ENCODE results near the gene TIGD1. TPM values are rescaled to one million over a fixed set of nuclear protein-coding genes. Genes with fewer than 3 reads are reported as not detected.

The TIGD1 gene
- polyA plus RNA-seq, 1 of the 3 experiments (the other 2 are of a cell fraction): 4.6 TPM

DNA sequence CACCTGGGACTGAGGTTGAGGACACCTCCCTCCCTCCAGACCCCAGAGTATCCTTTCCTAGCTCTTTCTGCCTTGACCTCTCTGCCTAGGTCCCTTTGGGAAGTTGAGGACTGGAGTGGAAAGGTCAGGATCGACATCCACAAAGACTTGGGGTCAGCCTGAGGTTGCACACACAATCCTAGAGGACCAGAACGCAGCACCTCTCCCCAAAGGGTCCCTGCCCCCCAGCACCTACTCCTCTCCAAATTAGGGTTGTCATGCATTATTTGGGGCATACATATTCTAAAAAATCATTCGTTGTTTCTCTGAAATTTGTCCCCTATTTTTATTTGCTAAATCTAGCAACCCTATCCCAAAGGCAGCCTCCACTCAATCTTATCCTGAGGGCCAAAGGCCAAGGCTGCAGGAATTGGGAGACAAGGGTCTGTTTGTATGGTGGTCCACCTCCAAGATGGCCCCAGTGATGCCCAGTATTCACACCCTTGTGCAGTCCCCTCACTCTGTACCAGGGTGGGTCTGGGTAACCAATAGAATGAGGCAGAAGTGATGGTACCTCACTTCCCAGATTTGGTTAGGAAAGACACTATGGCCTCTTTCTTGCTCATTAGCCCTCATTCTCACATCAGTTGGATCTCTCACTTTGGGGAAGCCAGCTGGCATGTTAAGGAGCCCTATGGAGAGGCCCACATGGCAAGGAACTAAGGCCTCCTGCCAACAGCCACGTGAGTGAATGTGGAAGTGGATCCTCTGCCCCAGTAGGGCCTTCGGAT, 14.4 kb downstream of the TIGD1 start:
- no peak overlapping the region for H3K4me3 ChIP-seq (ENCODE audit: low read depth in 2 of 2, low read length in 1 of 2)
- peaks cover 0 to 5% of the 10 kb centered on the region in 2 experiments; a peak in 1 of 4 replicates for H3K4me1 ChIP-seq (ENCODE audit: control insufficient read depth in 1 of 2, insufficient read depth in 2 of 2, low read depth in 1 of 2, low read length in 1 of 2)
- CTCF ChIA-PET: no interaction called here
- H3K9me2 ChIP-seq: no peaks in the 10 kb centered on the region
- no peak overlapping the region for H2AFZ ChIP-seq (ENCODE audit: low read depth)
- TF ChIP-seq YY1 (IDR thresholded peaks at IDR 0.05; ENCODE audit: low read depth): no peak
- WGBS (ENCODE audit: low lambda C conversion rate): 50% methylated on average over 5 of the region's 5 CpGs
- POLR2A ChIA-PET: no interaction called here
- no peaks in the 10 kb centered on the region for H3K9me3 ChIP-seq
- no peaks in the 10 kb centered on the region for H3K36me3 ChIP-seq (replicated peaks in 1 of 2; ENCODE audit: control insufficient read depth in 1 of 2, insufficient read depth in 2 of 2, low read length in 1 of 2)
- no peaks in the 10 kb centered on the region for H3F3A ChIP-seq (replicated peaks; ENCODE audit: insufficient read depth)
- no peak overlapping the region for H3K27ac ChIP-seq (ENCODE audit: low read depth in 2 of 2, low read length in 1 of 2)
- H3K4me2 ChIP-seq: no peak overlapping the region
- H3K27me3 ChIP-seq (ENCODE audit: insufficient read depth): no peaks in the 10 kb centered on the region
- no peaks in the 10 kb centered on the region for H4K20me1 ChIP-seq (ENCODE audit: insufficient read depth)
- DNase-seq: no peak
- no peak overlapping the region for H3K9ac ChIP-seq
- H3K79me2 ChIP-seq (ENCODE audit: insufficient read depth): no peaks in the 10 kb centered on the region

DNA sequence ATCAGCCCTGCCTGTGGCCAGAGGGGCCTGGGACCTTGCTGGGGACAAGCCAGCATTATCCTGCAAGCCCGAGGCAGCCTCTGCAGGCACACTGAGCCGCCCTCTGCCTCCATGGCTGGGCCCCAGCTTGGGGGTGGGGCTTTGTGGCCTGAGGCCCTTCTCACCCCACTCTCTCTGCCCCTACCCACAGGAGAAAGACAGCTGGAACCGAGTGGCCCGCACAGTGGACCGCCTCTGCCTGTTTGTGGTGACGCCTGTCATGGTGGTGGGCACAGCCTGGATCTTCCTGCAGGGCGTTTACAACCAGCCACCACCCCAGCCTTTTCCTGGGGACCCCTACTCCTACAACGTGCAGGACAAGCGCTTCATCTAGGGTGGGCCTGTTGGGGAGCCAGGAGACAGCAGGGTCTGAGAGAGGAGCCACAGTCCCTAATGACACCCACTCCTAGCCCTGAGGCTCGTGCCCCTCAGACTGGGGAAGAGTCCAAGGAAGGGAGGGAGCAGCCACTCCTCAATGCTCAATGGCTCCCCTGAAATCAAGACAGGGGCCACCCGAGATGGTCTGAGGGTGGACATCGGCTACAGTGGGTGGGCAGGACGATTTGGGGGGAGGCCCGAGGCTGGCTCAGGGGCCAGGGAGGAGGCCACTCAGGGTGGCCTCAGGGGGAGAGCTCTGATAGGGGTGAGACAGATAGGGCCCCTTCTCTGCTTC, 15.3 kb downstream of the TIGD1 start:
- no peaks in the 10 kb centered on the region for H3K36me3 ChIP-seq (replicated peaks in 1 of 2; ENCODE audit: control insufficient read depth in 1 of 2, insufficient read depth in 2 of 2, low read length in 1 of 2)
- CTCF ChIA-PET: interaction anchor here (5.4 kb wide), 1 partner anchor 13 kb away, joined by 32 read pairs; the partner anchor contains the start of gene PRSS56
- H3K4me1 ChIP-seq (ENCODE audit: control insufficient read depth in 1 of 2, insufficient read depth in 2 of 2, low read depth in 1 of 2, low read length in 1 of 2): peaks cover 0 to 5% of the 10 kb centered on the region in 2 experiments; a peak in 1 of 4 replicates
- H3K4me2 ChIP-seq: no peak overlapping the region
- H3K9me2 ChIP-seq: no peaks in the 10 kb centered on the region
- no peaks in the 10 kb centered on the region for H3F3A ChIP-seq (replicated peaks; ENCODE audit: insufficient read depth)
- no peak for DNase-seq
- no peak overlapping the region for H2AFZ ChIP-seq (ENCODE audit: low read depth)
- no peaks in the 10 kb centered on the region for H4K20me1 ChIP-seq (ENCODE audit: insufficient read depth)
- H3K9ac ChIP-seq: no peak overlapping the region
- H3K27me3 ChIP-seq (ENCODE audit: insufficient read depth): no peaks in the 10 kb centered on the region
- POLR2A ChIA-PET: no interaction called here
- H3K27ac ChIP-seq (ENCODE audit: low read depth in 2 of 2, low read length in 1 of 2): no peak overlapping the region
- WGBS (ENCODE audit: low lambda C conversion rate): 53% methylated on average over 4 of the region's 14 CpGs
- H3K9me3 ChIP-seq: no peaks in the 10 kb centered on the region
- no peaks in the 10 kb centered on the region for H3K79me2 ChIP-seq (ENCODE audit: insufficient read depth)
- H3K4me3 ChIP-seq (ENCODE audit: low read depth in 2 of 2, low read length in 1 of 2): no peak overlapping the region
- TF ChIP-seq NFIC (IDR thresholded peaks at IDR 0.05; ENCODE audit: borderline replicate concordance) (no peak), MXI1 (IDR thresholded peaks at IDR 0.05; ENCODE audit: low read depth, low read length) (no peak), EZH2phosphoT487 (IDR thresholded peaks at IDR 0.05; ENCODE audit: borderline replicate concordance, low read depth) (no peak), RFX5 (IDR thresholded peaks at IDR 0.05; ENCODE audit: low read length) (no peak), JUND (IDR thresholded peaks at IDR 0.05) (no peak), TAF1 (IDR thresholded peaks at IDR 0.05; ENCODE audit: borderline replicate concordance, low read depth, low read length) (no peak), SMC3 (IDR thresholded peaks at IDR 0.05; ENCODE audit: low read depth, low read length) (no peak), ELF1 (IDR thresholded peaks at IDR 0.05) (no peak), YY1 (IDR thresholded peaks at IDR 0.05; ENCODE audit: low read depth) (no peak), CHD2 (IDR thresholded peaks at IDR 0.05; ENCODE audit: low read length, partially characterized antibody) (no peak)
- TF ChIP-seq, protein P1, sequence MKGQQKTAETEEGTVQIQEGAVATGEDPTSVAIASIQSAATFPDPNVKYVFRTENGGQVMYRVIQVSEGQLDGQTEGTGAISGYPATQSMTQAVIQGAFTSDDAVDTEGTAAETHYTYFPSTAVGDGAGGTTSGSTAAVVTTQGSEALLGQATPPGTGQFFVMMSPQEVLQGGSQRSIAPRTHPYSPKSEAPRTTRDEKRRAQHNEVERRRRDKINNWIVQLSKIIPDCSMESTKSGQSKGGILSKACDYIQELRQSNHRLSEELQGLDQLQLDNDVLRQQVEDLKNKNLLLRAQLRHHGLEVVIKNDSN (IDR thresholded peaks at IDR 0.05; ENCODE audit: borderline replicate concordance, low read depth): no peak
- TF ChIP-seq, protein P2, sequence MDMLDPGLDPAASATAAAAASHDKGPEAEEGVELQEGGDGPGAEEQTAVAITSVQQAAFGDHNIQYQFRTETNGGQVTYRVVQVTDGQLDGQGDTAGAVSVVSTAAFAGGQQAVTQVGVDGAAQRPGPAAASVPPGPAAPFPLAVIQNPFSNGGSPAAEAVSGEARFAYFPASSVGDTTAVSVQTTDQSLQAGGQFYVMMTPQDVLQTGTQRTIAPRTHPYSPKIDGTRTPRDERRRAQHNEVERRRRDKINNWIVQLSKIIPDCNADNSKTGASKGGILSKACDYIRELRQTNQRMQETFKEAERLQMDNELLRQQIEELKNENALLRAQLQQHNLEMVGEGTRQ (IDR thresholded peaks at IDR 0.05; ENCODE audit: borderline replicate concordance, low read depth, low read length): no peak
- TF ChIP-seq, protein P3, sequence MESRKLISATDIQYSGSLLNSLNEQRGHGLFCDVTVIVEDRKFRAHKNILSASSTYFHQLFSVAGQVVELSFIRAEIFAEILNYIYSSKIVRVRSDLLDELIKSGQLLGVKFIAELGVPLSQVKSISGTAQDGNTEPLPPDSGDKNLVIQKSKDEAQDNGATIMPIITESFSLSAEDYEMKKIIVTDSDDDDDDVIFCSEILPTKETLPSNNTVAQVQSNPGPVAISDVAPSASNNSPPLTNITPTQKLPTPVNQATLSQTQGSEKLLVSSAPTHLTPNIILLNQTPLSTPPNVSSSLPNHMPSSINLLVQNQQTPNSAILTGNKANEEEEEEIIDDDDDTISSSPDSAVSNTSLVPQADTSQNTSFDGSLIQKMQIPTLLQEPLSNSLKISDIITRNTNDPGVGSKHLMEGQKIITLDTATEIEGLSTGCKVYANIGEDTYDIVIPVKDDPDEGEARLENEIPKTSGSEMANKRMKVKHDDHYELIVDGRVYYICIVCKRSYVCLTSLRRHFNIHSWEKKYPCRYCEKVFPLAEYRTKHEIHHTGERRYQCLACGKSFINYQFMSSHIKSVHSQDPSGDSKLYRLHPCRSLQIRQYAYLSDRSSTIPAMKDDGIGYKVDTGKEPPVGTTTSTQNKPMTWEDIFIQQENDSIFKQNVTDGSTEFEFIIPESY (IDR thresholded peaks at IDR 0.05; ENCODE audit: borderline replicate concordance, low read depth): no peak
- TF ChIP-seq, protein P4, sequence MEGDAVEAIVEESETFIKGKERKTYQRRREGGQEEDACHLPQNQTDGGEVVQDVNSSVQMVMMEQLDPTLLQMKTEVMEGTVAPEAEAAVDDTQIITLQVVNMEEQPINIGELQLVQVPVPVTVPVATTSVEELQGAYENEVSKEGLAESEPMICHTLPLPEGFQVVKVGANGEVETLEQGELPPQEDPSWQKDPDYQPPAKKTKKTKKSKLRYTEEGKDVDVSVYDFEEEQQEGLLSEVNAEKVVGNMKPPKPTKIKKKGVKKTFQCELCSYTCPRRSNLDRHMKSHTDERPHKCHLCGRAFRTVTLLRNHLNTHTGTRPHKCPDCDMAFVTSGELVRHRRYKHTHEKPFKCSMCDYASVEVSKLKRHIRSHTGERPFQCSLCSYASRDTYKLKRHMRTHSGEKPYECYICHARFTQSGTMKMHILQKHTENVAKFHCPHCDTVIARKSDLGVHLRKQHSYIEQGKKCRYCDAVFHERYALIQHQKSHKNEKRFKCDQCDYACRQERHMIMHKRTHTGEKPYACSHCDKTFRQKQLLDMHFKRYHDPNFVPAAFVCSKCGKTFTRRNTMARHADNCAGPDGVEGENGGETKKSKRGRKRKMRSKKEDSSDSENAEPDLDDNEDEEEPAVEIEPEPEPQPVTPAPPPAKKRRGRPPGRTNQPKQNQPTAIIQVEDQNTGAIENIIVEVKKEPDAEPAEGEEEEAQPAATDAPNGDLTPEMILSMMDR (IDR thresholded peaks at IDR 0.05): no peak
- TF ChIP-seq, protein P5, sequence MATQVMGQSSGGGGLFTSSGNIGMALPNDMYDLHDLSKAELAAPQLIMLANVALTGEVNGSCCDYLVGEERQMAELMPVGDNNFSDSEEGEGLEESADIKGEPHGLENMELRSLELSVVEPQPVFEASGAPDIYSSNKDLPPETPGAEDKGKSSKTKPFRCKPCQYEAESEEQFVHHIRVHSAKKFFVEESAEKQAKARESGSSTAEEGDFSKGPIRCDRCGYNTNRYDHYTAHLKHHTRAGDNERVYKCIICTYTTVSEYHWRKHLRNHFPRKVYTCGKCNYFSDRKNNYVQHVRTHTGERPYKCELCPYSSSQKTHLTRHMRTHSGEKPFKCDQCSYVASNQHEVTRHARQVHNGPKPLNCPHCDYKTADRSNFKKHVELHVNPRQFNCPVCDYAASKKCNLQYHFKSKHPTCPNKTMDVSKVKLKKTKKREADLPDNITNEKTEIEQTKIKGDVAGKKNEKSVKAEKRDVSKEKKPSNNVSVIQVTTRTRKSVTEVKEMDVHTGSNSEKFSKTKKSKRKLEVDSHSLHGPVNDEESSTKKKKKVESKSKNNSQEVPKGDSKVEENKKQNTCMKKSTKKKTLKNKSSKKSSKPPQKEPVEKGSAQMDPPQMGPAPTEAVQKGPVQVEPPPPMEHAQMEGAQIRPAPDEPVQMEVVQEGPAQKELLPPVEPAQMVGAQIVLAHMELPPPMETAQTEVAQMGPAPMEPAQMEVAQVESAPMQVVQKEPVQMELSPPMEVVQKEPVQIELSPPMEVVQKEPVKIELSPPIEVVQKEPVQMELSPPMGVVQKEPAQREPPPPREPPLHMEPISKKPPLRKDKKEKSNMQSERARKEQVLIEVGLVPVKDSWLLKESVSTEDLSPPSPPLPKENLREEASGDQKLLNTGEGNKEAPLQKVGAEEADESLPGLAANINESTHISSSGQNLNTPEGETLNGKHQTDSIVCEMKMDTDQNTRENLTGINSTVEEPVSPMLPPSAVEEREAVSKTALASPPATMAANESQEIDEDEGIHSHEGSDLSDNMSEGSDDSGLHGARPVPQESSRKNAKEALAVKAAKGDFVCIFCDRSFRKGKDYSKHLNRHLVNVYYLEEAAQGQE (IDR thresholded peaks at IDR 0.05; ENCODE audit: low read depth, low read length): no peak
